GM23338 (cell line): ENCODE data around the gene LRP11.

Source experiments
- CREB1 ChIP-seq: fragments of 250-450 bp; sonication (Bioruptor Pico); IDR thresholded peaks from 2 replicates; pipeline ENCODE4 v1.5.0; 2020; ENCODE audit warnings: low read depth, mild to moderate bottlenecking, moderate library complexity
- EZH2 ChIP-seq: fragments of 200-600 bp; sonication (generic); IDR thresholded peaks from one replicate; pipeline ENCODE4 v1.8.0; 2017; ENCODE audit warnings: antibody characterized with exemption, mild to moderate bottlenecking, low read depth; ENCODE audit not compliant: unreplicated experiment
- EZH2phosphoT487 ChIP-seq: fragments of 200-600 bp; sonication (generic); IDR thresholded peaks from one replicate; pipeline ENCODE4 v1.8.1; 2018; ENCODE audit warnings: antibody characterized with exemption; ENCODE audit not compliant: unreplicated experiment
- JUNB ChIP-seq: IDR thresholded peaks from one replicate; pipeline ENCODE4 v1.6.1; 2016; ENCODE audit warnings: antibody characterized with exemption; ENCODE audit not compliant: unreplicated experiment
- POLR2AphosphoS5 ChIP-seq: IDR thresholded peaks from 2 replicates; pipeline ENCODE4 v1.6.1; 2016; ENCODE audit warnings: antibody characterized with exemption, low read depth
- REST ChIP-seq: IDR thresholded peaks from one replicate; pipeline ENCODE4 v1.6.1; 2018; ENCODE audit warnings: antibody characterized with exemption; ENCODE audit not compliant: unreplicated experiment
- ZNF331 ChIP-seq: fragments of 250-450 bp; sonication (Bioruptor Pico); IDR thresholded peaks from 2 replicates; pipeline ENCODE4 v1.5.0; 2020; ENCODE audit warnings: low read depth, mild to moderate bottlenecking, moderate library complexity
- TF ChIP-seq, protein P1 (sequence below), 2 experiments: fragments of 200-600 bp in 1 of 2; sonication (generic) in 1 of 2; conservative IDR thresholded peaks; 2 replicates each; pipeline versions ENCODE4 v1.5.1 to v1.6.1; 2016 to 2017; ENCODE audit warnings: antibody characterized with exemption in 2 of 2, low read depth in 2 of 2, mild to moderate bottlenecking in 2 of 2, moderate library complexity in 1 of 2
- TF ChIP-seq, protein P2 (sequence below): fragments of 250-450 bp; sonication (Bioruptor Pico); IDR thresholded peaks from 2 replicates; pipeline ENCODE4 v1.5.0; 2020; ENCODE audit warnings: mild to moderate bottlenecking, moderate library complexity
- TF ChIP-seq, protein P3 (sequence below): IDR thresholded peaks from 2 replicates; pipeline ENCODE4 v1.6.1; 2016; ENCODE audit warnings: antibody characterized with exemption

DNA sequence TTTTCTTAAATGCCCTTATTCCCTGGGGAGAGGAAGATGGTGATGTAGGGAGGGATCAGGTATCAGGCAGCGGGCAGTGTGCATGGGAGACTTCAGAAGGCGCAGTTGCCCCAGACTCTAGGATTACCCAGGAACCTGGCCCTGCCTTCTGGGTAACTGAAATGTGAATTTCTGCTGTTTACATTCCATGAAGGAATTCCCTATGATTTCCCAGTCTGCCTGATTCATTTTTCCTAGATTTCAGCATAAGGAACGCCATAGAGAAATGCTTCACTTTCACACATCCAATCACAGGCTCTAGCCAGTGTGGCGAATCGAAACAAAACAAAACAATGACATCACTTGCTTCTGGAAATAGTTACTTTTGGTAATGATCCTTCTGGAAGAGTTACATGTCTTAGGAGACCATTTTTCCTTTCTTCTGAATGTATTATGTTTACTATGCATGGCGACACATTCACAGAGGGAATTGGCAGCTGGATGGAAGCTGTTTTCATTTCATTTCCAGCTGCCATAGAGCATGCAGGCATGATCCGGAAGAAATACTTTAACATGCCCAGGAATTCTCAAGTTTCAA, 33.3 kb downstream of the LRP11 start:
- TF ChIP-seq POLR2AphosphoS5 (no peak), REST (no peak), EZH2 (no peak), JUNB (no peak), CREB1 (CRISPR knock-in tag) (no peak), ZNF331 (no peak), EZH2phosphoT487 (no peak)
- TF ChIP-seq, protein P1, sequence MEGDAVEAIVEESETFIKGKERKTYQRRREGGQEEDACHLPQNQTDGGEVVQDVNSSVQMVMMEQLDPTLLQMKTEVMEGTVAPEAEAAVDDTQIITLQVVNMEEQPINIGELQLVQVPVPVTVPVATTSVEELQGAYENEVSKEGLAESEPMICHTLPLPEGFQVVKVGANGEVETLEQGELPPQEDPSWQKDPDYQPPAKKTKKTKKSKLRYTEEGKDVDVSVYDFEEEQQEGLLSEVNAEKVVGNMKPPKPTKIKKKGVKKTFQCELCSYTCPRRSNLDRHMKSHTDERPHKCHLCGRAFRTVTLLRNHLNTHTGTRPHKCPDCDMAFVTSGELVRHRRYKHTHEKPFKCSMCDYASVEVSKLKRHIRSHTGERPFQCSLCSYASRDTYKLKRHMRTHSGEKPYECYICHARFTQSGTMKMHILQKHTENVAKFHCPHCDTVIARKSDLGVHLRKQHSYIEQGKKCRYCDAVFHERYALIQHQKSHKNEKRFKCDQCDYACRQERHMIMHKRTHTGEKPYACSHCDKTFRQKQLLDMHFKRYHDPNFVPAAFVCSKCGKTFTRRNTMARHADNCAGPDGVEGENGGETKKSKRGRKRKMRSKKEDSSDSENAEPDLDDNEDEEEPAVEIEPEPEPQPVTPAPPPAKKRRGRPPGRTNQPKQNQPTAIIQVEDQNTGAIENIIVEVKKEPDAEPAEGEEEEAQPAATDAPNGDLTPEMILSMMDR (conservative IDR thresholded peaks at IDR 0.05; ENCODE audit: low read depth in 2 of 2): no peak
- TF ChIP-seq, protein P2, sequence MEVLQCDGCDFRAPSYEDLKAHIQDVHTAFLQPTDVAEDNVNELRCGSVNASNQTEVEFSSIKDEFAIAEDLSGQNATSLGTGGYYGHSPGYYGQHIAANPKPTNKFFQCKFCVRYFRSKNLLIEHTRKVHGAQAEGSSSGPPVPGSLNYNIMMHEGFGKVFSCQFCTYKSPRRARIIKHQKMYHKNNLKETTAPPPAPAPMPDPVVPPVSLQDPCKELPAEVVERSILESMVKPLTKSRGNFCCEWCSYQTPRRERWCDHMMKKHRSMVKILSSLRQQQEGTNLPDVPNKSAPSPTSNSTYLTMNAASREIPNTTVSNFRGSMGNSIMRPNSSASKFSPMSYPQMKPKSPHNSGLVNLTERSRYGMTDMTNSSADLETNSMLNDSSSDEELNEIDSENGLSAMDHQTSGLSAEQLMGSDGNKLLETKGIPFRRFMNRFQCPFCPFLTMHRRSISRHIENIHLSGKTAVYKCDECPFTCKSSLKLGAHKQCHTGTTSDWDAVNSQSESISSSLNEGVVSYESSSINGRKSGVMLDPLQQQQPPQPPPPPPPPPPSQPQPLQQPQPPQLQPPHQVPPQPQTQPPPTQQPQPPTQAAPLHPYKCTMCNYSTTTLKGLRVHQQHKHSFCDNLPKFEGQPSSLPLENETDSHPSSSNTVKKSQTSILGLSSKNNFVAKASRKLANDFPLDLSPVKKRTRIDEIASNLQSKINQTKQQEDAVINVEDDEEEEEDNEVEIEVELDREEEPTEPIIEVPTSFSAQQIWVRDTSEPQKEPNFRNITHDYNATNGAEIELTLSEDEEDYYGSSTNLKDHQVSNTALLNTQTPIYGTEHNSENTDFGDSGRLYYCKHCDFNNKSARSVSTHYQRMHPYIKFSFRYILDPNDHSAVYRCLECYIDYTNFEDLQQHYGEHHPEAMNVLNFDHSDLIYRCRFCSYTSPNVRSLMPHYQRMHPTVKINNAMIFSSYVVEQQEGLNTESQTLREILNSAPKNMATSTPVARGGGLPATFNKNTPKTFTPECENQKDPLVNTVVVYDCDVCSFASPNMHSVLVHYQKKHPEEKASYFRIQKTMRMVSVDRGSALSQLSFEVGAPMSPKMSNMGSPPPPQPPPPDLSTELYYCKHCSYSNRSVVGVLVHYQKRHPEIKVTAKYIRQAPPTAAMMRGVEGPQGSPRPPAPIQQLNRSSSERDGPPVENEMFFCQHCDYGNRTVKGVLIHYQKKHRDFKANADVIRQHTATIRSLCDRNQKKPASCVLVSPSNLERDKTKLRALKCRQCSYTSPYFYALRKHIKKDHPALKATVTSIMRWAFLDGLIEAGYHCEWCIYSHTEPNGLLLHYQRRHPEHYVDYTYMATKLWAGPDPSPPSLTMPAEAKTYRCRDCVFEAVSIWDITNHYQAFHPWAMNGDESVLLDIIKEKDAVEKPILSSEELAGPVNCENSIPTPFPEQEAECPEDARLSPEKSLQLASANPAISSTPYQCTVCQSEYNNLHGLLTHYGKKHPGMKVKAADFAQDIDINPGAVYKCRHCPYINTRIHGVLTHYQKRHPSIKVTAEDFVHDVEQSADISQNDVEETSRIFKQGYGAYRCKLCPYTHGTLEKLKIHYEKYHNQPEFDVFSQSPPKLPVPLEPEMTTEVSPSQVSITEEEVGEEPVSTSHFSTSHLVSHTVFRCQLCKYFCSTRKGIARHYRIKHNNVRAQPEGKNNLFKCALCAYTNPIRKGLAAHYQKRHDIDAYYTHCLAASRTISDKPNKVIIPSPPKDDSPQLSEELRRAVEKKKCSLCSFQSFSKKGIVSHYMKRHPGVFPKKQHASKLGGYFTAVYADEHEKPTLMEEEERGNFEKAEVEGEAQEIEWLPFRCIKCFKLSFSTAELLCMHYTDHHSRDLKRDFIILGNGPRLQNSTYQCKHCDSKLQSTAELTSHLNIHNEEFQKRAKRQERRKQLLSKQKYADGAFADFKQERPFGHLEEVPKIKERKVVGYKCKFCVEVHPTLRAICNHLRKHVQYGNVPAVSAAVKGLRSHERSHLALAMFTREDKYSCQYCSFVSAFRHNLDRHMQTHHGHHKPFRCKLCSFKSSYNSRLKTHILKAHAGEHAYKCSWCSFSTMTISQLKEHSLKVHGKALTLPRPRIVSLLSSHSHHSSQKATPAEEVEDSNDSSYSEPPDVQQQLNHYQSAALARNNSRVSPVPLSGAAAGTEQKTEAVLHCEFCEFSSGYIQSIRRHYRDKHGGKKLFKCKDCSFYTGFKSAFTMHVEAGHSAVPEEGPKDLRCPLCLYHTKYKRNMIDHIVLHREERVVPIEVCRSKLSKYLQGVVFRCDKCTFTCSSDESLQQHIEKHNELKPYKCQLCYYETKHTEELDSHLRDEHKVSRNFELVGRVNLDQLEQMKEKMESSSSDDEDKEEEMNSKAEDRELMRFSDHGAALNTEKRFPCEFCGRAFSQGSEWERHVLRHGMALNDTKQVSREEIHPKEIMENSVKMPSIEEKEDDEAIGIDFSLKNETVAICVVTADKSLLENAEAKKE (CRISPR knock-in tag): no peak
- TF ChIP-seq, protein P3, sequence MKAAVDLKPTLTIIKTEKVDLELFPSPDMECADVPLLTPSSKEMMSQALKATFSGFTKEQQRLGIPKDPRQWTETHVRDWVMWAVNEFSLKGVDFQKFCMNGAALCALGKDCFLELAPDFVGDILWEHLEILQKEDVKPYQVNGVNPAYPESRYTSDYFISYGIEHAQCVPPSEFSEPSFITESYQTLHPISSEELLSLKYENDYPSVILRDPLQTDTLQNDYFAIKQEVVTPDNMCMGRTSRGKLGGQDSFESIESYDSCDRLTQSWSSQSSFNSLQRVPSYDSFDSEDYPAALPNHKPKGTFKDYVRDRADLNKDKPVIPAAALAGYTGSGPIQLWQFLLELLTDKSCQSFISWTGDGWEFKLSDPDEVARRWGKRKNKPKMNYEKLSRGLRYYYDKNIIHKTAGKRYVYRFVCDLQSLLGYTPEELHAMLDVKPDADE: no peak
